ENCODE data around the gene AMOT.
"Not testable (repeated sequence)": the region's sequence is repeated elsewhere in the genome, so short reads cannot be mapped to it uniquely, and the experiment has no call there.

The AMOT gene, protein sequence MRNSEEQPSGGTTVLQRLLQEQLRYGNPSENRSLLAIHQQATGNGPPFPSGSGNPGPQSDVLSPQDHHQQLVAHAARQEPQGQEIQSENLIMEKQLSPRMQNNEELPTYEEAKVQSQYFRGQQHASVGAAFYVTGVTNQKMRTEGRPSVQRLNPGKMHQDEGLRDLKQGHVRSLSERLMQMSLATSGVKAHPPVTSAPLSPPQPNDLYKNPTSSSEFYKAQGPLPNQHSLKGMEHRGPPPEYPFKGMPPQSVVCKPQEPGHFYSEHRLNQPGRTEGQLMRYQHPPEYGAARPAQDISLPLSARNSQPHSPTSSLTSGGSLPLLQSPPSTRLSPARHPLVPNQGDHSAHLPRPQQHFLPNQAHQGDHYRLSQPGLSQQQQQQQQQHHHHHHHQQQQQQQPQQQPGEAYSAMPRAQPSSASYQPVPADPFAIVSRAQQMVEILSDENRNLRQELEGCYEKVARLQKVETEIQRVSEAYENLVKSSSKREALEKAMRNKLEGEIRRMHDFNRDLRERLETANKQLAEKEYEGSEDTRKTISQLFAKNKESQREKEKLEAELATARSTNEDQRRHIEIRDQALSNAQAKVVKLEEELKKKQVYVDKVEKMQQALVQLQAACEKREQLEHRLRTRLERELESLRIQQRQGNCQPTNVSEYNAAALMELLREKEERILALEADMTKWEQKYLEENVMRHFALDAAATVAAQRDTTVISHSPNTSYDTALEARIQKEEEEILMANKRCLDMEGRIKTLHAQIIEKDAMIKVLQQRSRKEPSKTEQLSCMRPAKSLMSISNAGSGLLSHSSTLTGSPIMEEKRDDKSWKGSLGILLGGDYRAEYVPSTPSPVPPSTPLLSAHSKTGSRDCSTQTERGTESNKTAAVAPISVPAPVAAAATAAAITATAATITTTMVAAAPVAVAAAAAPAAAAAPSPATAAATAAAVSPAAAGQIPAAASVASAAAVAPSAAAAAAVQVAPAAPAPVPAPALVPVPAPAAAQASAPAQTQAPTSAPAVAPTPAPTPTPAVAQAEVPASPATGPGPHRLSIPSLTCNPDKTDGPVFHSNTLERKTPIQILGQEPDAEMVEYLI

DNA sequence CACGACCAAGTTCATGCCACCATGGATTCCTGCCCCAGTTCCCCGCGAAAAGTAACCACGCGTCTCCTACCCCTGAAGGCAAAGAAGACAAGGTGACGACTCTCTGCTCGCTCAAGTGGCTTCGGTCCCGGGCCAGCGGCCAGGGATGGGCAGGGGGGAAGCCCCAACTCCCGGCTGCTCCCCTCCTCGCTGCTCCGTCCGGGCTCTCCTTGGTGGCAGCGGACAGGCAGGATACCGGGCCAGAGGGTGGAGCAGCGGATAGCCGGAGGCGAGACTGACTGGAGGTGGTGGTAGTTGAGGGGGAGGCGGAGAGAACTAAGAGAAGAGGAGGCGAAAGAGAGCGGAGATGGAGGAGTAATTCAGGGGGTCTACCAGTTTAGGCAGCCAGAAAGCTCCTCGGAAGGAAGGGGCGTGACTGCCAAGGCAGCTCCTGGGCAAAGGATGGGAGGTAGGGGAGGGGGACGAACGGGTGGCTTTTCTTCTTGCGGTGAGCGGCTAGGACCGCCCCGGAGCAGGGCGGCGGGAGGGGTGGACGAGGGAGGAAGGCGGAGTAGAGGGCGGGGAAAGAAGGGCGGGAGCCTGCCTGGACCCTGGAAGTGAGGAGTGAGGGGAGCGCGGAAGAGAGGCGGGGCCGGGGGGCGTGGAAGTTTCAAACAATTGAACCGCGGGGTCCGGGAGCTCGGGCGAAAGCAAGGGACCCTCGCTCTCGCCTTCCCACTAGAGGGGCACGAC is at the start of gene AMOT:
Gene AMOT (minus strand): TSS at position 450 of the 732 bp plus-strand sequence. CDS start 17,705 bp downstream, outside the sequence.
- peak; percentile 31 to 44 for DNase-seq (ENCODE audit: low read depth in 2 of 2)

DNA sequence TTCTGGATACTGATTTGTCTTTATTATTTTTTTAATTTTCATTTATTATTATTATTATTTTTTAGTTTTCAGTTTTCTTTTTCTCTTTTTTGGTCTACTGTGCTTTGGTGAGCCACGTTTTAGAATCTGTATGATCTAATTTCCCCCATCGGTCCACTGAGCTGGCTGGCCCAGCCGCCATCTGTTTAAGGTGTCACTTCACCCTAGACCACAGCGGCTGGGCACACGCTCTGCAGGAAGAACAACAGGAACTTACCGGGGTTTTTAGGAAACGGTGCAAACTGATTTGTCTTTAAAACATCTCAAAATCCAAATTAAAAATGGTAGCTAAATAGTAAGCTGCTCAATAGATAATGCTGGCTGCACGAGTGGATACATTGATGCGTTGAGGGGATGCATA is 48.8 kb upstream of the AMOT start:
- no peak for DNase-seq (ENCODE audit: low read depth in 2 of 2)

DNA sequence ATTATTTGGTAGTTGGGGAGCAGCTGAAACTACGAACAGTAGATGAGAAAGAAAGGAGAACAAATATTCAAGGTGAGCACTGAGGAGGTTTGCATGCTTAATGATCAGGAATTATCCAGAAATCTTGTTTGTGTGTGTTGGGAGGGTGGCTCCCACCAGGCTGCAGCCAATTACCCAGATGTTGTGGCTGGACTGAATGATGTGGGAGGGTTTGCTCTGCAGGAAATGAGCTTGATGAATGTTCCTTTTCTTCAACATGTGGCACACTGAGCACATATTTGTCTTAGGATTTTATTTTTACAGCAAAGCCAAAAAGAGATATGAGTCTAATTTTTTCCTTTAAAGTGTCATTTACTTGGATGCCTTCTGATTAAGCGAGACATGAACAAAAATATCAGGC is 48.3 kb upstream of the AMOT start:
- no peak for DNase-seq (ENCODE audit: low read depth in 2 of 2)

DNA sequence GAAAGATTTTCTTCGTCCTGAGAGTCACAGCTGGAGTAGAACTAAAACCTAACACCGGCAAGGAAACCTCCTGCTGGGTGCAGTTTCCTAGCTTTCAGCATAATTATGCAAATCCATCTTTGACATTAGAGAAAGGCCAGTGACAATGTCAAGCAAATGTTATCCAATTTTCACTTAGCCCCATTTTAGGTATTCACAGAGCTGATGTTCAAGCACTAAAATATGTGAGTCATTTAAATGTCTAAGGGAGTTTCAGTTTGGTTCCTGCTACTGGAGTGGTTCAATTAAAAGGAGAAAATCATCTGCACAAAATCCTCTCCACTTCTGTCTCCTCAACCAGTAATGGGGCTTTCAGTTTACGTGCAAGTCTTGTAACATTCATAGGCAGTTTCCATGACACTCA is 37.1 kb upstream of the AMOT start:
- DNase-seq (ENCODE audit: low read depth in 2 of 2) = no peak

DNA sequence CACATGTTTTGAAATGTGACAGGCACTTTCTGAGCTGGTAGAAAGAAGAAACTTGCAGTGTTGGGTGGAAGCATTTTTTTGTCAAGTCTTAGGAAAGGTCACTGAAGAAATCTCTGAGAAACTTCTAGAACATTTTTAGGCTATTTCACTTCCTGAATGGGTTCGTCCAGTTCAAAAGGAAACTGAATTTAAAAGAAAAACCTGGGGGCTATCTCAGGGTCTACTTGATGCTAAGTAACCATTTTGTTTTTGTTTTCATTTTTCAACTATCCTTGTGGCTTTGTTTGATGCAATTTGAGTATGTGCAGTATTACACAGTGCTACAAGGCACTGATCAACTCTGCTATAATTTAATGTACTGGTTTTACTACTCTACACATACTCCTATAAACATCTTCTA is 34.0 kb upstream of the AMOT start:
- DNase-seq (ENCODE audit: low read depth in 2 of 2) = no peak

DNA sequence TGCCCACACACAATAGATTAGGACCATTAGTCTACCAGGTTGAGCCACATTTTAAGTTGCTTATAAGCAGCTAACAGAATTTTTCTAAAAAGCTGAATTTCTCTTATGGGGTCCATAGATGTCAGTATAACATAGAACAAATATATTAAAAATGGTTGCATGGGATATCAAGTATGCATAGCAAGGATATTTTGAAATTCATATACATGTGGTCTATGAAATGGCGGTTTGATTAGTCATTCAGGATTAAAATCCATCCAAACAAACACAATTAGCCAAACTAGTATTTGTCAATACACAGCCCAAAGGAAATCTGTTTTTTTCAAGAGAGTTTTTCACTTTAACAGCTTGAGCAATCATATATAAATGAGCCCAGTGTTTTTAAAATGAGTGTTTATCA is 33.5 kb upstream of the AMOT start:
- no peak for DNase-seq (ENCODE audit: low read depth in 2 of 2)

DNA sequence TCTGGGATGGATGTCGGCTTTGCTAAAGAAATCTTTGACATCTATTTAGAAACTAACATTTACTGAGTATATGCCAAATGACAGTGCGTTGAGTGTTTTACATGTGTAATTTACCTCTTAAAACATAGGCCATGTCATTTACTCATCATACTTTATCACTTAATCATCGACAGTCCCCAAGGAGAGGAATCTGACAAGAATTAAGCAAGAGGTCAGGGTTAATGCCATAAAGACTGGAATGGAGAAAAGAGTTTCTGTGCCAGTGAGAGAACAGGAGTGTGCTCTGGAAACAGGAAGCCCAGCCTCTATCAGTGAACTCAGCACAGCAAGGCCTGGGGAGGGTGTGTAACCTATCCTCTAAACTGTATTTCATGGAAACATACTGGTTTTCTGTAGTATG is 28.0 kb upstream of the AMOT start:
- DNase-seq (ENCODE audit: low read depth in 2 of 2) = no peak

DNA sequence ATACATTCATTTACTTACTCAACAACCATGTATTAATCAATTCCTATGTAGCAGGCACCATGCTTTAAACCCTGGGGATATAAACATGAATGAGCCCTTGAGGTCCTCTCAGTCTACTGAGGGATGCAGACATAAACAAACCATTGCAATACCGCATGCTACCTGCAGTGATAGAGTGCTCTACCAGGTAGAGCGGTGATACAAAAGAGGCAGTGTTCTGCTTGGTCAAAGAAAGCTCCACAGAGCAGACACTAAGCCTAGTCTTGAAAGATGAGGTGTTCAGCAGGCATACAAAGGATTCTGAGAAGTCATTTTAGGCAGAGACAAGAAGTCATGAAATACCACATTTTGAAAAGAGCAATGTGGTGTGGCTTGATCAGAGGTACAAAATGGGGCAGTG is 26.9 kb upstream of the AMOT start:
- no peak for DNase-seq (ENCODE audit: low read depth in 2 of 2)

DNA sequence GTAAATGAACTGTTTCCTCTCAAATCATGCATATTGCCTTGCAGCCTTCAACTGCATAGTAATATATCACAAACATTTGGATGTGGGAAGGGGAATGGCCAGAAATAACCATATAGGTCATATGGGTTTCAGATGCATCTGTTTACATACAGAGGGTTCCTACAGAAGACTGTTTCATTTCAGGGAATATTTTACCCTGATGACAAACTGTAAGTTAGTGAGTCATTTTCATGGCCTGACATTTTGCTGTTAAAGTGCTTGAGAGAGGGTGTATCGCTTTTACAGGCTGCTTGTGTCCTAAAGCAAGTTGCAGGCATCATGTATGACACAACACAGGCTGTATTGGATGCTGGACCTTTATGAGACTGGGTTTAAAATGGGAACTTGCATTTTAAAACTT is 25.5 kb upstream of the AMOT start:
- no peak for DNase-seq (ENCODE audit: low read depth in 2 of 2)

DNA sequence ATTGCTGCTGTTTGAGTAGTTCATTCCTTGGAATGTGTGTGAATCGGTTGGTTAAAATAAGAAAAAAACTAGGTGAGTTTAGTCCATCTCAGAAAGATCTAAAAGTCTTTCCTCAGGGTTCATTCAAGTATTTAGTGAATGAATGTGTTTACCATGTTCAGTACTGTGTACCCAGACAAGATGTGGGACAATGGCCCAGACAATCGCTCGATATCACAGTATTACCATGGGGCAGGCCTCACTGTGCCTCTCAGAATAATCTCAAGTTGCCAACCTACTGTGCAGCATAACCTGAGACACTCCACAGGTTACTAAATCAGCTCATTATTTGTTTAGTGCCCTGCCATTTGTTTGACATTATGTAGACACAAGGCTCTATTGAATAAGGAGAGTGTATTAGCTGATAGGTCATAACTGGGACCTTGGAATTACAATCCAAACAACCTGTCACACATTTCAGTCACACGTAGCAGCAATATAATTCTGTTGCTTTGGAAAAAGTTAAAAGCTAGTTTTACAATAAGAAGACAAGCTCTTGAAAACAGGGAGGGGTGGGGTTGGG is 24.9 kb upstream of the AMOT start:
- DNase-seq (ENCODE audit: low read depth in 2 of 2) = no peak

DNA sequence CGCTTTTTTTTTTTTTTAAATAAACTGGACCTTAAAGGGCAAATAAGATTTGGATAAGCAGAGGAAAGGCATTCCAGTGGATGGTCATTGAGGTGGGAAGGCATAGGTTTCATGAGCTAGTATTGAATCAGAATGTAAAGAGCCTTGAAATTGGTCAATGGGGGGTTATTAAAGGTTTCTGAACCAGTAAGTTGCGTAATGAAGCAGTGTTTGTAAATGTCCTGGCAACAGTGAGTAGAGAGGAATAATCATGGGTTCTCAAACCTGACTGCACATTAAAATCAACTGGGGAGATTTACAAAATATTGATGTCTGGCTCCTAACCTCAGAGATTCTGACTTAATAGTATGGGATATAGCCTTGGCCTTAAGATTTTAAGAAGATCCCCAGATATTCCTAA is 23.2 kb upstream of the AMOT start:
- no peak for DNase-seq (ENCODE audit: low read depth in 2 of 2)

DNA sequence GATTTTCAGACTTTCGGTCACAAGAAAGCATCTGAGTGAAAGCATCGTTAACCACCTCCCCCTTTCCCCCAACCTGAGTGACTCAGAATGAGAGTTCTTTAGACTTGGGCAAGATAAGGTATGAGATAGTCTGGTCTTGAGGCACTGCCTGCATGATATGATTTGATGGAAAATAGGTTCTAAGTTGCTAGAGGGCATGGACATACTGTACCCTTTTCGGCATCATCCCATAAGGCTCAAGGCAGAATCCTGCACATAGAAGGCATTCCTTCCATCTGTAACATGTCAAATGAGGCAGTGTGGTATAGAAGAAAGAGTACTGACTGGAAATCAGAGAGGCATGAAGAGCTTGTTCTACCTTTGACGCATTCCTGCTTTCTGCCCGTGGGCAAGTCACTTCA is 16.8 kb upstream of the AMOT start:
- DNase-seq (ENCODE audit: low read depth in 2 of 2) = no peak

DNA sequence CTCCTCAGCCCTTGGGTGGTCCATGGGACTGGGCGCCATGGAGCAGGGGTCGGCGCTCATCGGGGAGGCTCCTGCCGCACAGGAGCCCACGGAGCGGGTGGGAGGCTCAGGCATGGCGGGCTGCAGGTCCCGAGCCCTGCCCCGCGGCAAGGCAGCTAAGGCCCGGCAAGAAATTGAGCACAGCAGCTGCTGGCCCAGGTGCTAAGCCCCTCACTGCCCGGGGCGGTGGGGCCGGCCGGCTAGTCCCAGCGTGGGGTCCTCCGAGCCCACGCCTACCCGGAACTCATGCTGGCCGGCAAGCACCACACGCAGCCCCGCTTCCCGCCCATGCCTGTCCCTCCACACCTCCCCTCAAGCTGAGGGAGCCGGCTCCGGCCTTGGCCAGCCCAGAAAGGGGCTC is 14.3 kb upstream of the AMOT start:
- DNase-seq (ENCODE audit: low read depth in 2 of 2) = not testable (repeated sequence)

DNA sequence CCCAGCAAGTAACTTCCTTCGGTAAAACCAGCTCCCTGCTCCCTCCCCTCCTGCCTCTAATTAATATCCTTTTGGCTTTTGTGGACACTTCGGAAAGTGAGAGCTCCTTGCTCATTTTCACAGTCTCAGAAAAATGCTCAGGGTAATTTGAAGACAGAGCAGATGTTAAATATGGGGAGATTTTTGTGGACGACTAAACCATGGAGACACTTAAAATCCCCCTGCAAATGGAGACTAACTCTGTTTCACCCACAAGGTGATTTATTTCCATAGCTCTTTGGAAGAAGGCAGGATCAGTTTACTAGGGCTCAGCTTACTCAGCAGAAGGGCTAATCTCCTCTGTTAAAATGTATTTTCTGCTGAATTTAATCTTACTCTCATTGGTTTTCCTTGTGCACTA is 12.2 kb upstream of the AMOT start:
- DNase-seq (ENCODE audit: low read depth in 2 of 2) = no peak

DNA sequence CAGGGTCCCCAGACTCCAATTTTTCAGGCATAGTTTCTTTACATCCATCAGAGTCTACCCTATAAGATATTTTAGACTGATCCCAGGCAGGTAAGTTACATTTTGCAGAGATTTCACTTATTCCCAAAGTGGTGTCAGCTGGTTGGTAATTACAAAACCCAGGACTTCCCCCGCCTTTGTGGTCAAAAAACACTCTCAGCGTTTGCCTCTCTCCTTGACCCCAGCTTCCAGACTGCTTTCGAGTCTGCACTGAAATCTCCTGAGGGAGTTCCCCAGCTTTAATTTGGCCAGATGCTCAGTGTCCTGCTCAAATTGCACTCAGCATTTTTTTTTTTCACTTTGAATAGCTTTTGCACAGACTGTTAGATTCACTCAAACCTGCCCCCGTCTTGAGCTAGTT is 11.2 kb upstream of the AMOT start:
- no peak for DNase-seq (ENCODE audit: low read depth in 2 of 2)

DNA sequence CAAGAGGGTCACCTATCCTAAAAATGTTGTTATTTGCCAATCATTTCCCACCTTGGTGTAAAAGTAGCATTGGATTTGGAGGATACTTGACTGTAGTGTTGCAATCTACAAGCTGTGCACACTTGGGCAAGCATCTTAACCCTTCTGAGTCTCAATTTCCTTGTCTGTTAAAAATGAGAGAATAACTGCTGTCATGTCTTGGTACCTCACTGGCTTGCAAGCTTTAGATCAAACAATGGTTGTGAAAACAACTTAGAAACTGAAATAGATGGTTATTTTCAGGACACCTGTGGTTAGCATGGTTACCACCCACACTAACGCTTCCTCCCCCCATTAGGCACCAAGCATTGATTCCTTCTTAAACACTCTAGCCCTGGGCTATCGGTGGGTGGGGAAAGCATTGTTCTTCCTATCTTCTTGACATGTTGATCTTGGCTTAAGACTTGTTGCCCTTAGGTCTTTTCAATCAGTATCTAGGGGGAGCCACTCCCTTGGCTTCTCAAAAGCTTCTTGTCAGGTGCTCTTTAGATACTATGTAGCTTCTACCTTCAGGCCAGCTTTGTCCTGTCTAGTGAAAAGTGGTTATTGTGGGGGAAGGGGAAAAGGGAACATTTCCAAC is 10.6 kb upstream of the AMOT start:
- no peak for DNase-seq (ENCODE audit: low read depth in 2 of 2)

DNA sequence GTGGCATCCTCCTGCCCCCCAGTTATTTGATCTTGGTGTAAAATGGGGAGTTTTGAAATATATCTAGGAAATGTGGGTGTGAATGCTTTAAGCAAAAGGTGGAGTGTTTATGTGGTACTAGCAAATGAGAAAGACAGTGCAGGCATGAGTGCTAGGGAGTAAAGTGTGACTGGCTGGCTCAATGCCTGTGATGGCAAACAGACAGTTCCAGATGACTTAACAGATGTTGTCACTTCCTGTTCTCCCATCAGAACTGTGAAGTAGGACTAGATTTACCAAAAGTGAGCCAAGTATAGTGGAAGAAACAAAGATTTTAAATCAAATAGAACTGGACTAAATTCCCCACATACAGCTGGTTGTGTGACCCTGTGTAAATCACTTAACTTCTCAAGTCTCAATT is 8.4 kb upstream of the AMOT start:
- no peak for DNase-seq (ENCODE audit: low read depth in 2 of 2)

DNA sequence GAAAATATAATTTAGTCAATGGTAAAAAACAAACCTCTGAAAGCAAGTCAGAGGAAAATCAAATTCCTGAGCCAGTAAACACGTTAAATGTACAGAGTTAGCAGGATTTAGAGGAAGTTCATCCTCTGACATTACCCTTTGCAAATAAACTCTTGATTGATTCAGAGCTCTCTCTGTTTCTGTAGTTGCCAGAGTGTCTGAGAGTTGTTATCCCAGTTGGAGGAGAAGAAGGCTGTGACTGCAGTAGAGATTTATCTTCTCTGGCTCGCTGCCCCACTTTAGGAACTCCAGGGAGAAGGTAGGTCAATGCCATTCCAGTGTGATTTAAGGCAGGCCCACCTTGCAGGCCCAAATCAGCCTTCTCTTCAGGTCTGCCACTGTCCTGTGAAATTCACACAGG is 6.2 kb upstream of the AMOT start:
- DNase-seq (ENCODE audit: low read depth in 2 of 2) = no peak

DNA sequence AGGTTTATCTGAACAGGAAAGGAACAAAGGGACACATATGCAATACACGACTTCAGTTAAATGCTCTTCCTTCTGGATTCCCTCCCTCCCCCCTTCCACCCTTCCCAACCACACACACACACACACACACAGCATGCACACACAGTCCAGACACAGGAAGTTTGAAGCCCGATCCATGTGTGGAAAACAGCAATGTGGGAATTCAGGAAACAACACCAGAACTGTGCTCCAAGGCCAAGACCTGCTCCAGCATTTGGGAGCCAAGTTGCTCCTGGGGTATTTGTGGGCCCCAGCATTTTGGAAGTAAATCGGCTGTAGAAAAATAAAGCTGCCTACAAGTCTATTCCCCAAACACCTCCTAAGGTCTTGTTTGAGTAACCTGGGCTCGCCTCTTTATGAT is 5.6 kb upstream of the AMOT start:
- no peak for DNase-seq (ENCODE audit: low read depth in 2 of 2)

DNA sequence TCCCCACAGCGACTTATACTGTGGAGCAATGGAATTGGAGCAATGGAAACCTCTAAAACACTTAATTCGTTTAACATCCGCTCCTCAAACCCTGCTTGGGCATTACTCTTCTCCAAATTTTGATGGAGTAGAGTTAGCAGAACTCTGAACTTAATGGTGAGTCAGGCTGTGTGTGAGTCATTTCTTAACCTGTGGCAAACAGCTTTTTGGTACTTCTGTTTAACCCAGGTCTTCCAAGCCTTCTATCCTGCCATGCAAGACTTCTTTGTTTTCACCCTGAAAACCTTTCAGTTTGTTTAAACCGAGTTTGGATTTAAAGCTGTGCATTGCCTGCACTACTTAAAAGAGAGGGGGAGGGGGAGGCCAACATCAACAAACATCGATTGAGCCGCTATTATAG is 3.6 kb upstream of the AMOT start:
- no peak for DNase-seq (ENCODE audit: low read depth in 2 of 2)

DNA sequence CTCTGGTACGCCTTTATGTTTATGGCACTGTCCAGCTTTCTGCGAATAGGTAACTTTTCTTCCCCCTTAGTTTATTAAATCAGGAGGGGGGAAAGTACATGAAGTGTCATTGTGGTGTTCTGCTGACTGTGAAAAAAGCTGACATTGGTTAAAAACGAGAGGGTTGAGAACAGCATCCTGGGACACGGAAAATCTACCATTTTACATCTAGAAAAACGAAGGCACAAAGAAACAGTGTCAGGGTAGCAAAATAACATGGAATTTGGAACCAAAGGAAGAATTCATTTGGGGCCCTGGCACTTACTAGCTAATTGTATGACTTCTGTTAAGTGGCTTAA is 1.2 kb upstream of the AMOT start:
- DNase-seq (ENCODE audit: low read depth in 2 of 2) = no peak

Data from stimulated activated CD8-positive, alpha-beta memory T cell treated with anti-CD3 and anti-CD28 coated beads, Interleukin-2, amount 100 ng/mL, for 48 hours (primary cell).